Measurements from ENCODE around the gene HMCN1.

The HMCN1 gene

GRCh38 chr1:185861630-185862029, 127.4 kb downstream of the HMCN1 start:
- no peaks in the 10 kb centered on the region for H3F3A ChIP-seq (ENCODE audit: insufficient read depth)
- no peaks in the 10 kb centered on the region for H3K9me2 ChIP-seq (replicated peaks; ENCODE audit: insufficient read depth, low read length)
- H3K9ac ChIP-seq (ENCODE audit: low read length), result no peak overlapping the region
- no peaks in the 10 kb centered on the region for H3K36me3 ChIP-seq (ENCODE audit: low read length)
- H3K4me3 ChIP-seq (ENCODE audit: insufficient read depth, low read length, poor library complexity, severe bottlenecking), result no peak overlapping the region
- no peaks in the 10 kb centered on the region for H4K20me1 ChIP-seq (ENCODE audit: low read depth, low read length)
- TF ChIP-seq CTCF (IDR thresholded peaks at IDR 0.05; ENCODE audit: insufficient read depth, low read length, poor library complexity, severe bottlenecking), result no peak
- TF ChIP-seq EZH2phosphoT487 (conservative IDR thresholded peaks at IDR 0.05; ENCODE audit: low read length), result no peak
- H3K27ac ChIP-seq (ENCODE audit: low read depth, low read length), result no peak overlapping the region
- H3K27me3 ChIP-seq (ENCODE audit: low read length), result no peaks in the 10 kb centered on the region
- no peak overlapping the region for H3K4me2 ChIP-seq (ENCODE audit: low read depth, low read length, poor library complexity, severe bottlenecking)
- no peaks in the 10 kb centered on the region for H3K9me3 ChIP-seq (ENCODE audit: insufficient read depth, low read length)
- H3K79me2 ChIP-seq (ENCODE audit: insufficient read depth, low read length), result no peaks in the 10 kb centered on the region
- no peak overlapping the region for H2AFZ ChIP-seq (ENCODE audit: low read depth, low read length, severe bottlenecking)

GRCh38 chr1:185862235-185862634, 128.0 kb downstream of the HMCN1 start:
- Histone ChIP-seq H3K79me2 (ENCODE audit: insufficient read depth, low read length) (no peaks in the 10 kb centered on the region), H4K20me1 (ENCODE audit: low read depth, low read length) (no peaks in the 10 kb centered on the region), H3K9me3 (ENCODE audit: insufficient read depth, low read length) (no peaks in the 10 kb centered on the region), H3K27me3 (ENCODE audit: low read length) (no peaks in the 10 kb centered on the region), H3K36me3 (ENCODE audit: low read length) (no peaks in the 10 kb centered on the region), H2AFZ (ENCODE audit: low read depth, low read length, severe bottlenecking) (no peak overlapping the region), H3K9me2 (replicated peaks; ENCODE audit: insufficient read depth, low read length) (no peaks in the 10 kb centered on the region), H3F3A (ENCODE audit: insufficient read depth) (no peaks in the 10 kb centered on the region), H3K4me3 (ENCODE audit: insufficient read depth, low read length, poor library complexity, severe bottlenecking) (no peak overlapping the region), H3K27ac (ENCODE audit: low read depth, low read length) (no peak overlapping the region), H3K9ac (ENCODE audit: low read length) (no peak overlapping the region), H3K4me2 (ENCODE audit: low read depth, low read length, poor library complexity, severe bottlenecking) (no peak overlapping the region)
- TF ChIP-seq EZH2phosphoT487 (conservative IDR thresholded peaks at IDR 0.05; ENCODE audit: low read length) (no peak), CTCF (IDR thresholded peaks at IDR 0.05; ENCODE audit: insufficient read depth, low read length, poor library complexity, severe bottlenecking) (no peak)

- Histone ChIP-seq H3K9me3 (ENCODE audit: insufficient read depth, low read length) (no peaks in the 10 kb centered on the region), H3K36me3 (ENCODE audit: low read length) (no peaks in the 10 kb centered on the region)
Measured at GRCh38 chr1:185864331-185864730, 130.1 kb downstream of the HMCN1 start.

More at GRCh38 chr1:185864331-185864730, 130.1 kb downstream of the HMCN1 start:
- 0 out of 2 replicates have a peak, but pooled peaks cover 3% of the 10 kb centered on the region for H3K9me2 ChIP-seq (replicated peaks; ENCODE audit: insufficient read depth, low read length)
- no peak overlapping the region for H3K9ac ChIP-seq (ENCODE audit: low read length)
- no peaks in the 10 kb centered on the region for H3K27me3 ChIP-seq (ENCODE audit: low read length)
- TF ChIP-seq CTCF (IDR thresholded peaks at IDR 0.05; ENCODE audit: insufficient read depth, low read length, poor library complexity, severe bottlenecking), result no peak
- no peak for TF ChIP-seq EZH2phosphoT487 (conservative IDR thresholded peaks at IDR 0.05; ENCODE audit: low read length)
- no peak overlapping the region for H3K4me3 ChIP-seq (ENCODE audit: insufficient read depth, low read length, poor library complexity, severe bottlenecking)
- H4K20me1 ChIP-seq (ENCODE audit: low read depth, low read length), result no peaks in the 10 kb centered on the region
- no peak overlapping the region for H3K4me2 ChIP-seq (ENCODE audit: low read depth, low read length, poor library complexity, severe bottlenecking)
- no peak overlapping the region for H3K27ac ChIP-seq (ENCODE audit: low read depth, low read length)
- H2AFZ ChIP-seq (ENCODE audit: low read depth, low read length, severe bottlenecking), result no peak overlapping the region
- H3F3A ChIP-seq (ENCODE audit: insufficient read depth), result no peaks in the 10 kb centered on the region
- no peaks in the 10 kb centered on the region for H3K79me2 ChIP-seq (ENCODE audit: insufficient read depth, low read length)
